Panc1 (cell line): ENCODE results near the gene ZMAT5. TPM values are rescaled to one million over a fixed set of nuclear protein-coding genes. Genes with fewer than 3 reads are reported as not detected.

ENCODE experiments used
- ATAC-seq: fragments of 200-7000 bp; cut with Tn5 transposase; 2 replicates; pipeline ENCODE4 v1.9.1; 2020; ENCODE audit warnings: mild to moderate bottlenecking, moderate library complexity
- BruUV-seq: library from RNA; stranded (reverse); fragments of 400-500 nt; replicated peaks from 2 replicates; lab custom pipeline; 2021; lab: Mats Ljungman, UMichigan
- CTCF ChIA-PET: fragments of 300-600 bp; sonication (Branson Sonifier 250); formaldehyde crosslinking; loops from one replicate; lab custom pipeline; 2022; ENCODE audit warnings: antibody characterized with exemption; lab: Charles Lee
- POLR2A ChIA-PET: fragments of 300-600 bp; sonication (Branson Sonifier 250); formaldehyde crosslinking; loops from one replicate; lab custom pipeline; 2022; ENCODE audit warnings: antibody characterized with exemption; lab: Charles Lee
- DNase-seq: peaks from one replicate; pipeline ENCODE4 v3.0.0-alpha.2; 2010; ENCODE audit warnings: low read depth, low spot score
- H3K27ac ChIP-seq: 2 replicates; pipeline ENCODE4 v1.5.1; 2011; ENCODE audit warnings: mild to moderate bottlenecking, low read length, inconsistent platforms
- H3K27me3 ChIP-seq: fragments of 200-500 bp; sonication (Bioruptor generic); 2 replicates; pipeline ENCODE4 v1.6.0; 2014; ENCODE audit warnings: low read length, inconsistent platforms; ENCODE audit not compliant: control insufficient read depth, insufficient read depth
- H3K36me3 ChIP-seq: fragments of 200-500 bp; sonication (Bioruptor generic); 2 replicates; pipeline ENCODE4 v1.5.1; 2014; ENCODE audit warnings: inconsistent platforms, mild to moderate bottlenecking, low read length, moderate library complexity; ENCODE audit not compliant: control insufficient read depth, insufficient read depth
- H3K4me1 ChIP-seq: 2 replicates; pipeline ENCODE4 v1.5.1; 2011; ENCODE audit warnings: inconsistent platforms, mild to moderate bottlenecking, low read length, moderate library complexity; ENCODE audit not compliant: control insufficient read depth, insufficient read depth
- H3K4me3 ChIP-seq, 2 experiments: 2 replicates each; pipeline ENCODE4 v1.5.1; 2011 to 2012; ENCODE audit warnings: low read depth in 2 of 2, low read length in 2 of 2, mild to moderate bottlenecking in 2 of 2, inconsistent platforms in 1 of 2, moderate library complexity in 1 of 2
- H3K9me3 ChIP-seq: fragments of 200-500 bp; sonication (Bioruptor generic); 2 replicates; pipeline ENCODE4 v1.5.1; 2014; ENCODE audit warnings: low read depth, mild to moderate bottlenecking, inconsistent platforms, low read length, moderate library complexity; ENCODE audit not compliant: control insufficient read depth, insufficient read depth
- CTCF ChIP-seq: fragments of 450-650 bp; IDR thresholded peaks from 2 replicates; pipeline ENCODE4 v1.5.1; 2017; ENCODE audit warnings: mild to moderate bottlenecking
- POLR2AphosphoS5 ChIP-seq: IDR thresholded peaks from 2 replicates; pipeline ENCODE4 v1.6.1; 2012; ENCODE audit warnings: mild to moderate bottlenecking, low read depth, low read length, moderate library complexity
- REST ChIP-seq, 2 experiments: IDR thresholded peaks; 2 replicates each; pipeline ENCODE4 v1.6.1; 2011 to 2012; ENCODE audit warnings: low read depth in 2 of 2, control low read depth in 1 of 2, low read length in 1 of 2, mild to moderate bottlenecking in 1 of 2, moderate library complexity in 1 of 2; ENCODE audit not compliant: insufficient read depth in 1 of 2
- SIN3A ChIP-seq: IDR thresholded peaks from 2 replicates; pipeline ENCODE4 v1.6.1; 2012; ENCODE audit warnings: low read depth, mild to moderate bottlenecking, low read length, moderate library complexity, borderline replicate concordance; ENCODE audit not compliant: insufficient read depth
- TCF7L2 ChIP-seq: IDR thresholded peaks from 2 replicates; pipeline ENCODE4 v1.6.1; 2011; ENCODE audit warnings: mild to moderate bottlenecking, low read depth, low read length, inconsistent platforms
- in situ Hi-C: cut with HindIII; loops from 2 replicates; pipeline ENCODE4 v1.10.0; 2016; ENCODE audit warnings: low sequenced_read_pairs, low pct_unique_long_range_greater_than_20kb
- intact Hi-C: fragments of 100-400 bp; cut with micrococcal nuclease; formaldehyde crosslinking; loops from one replicate; pipeline ENCODE4 v1.10.0; 2022; ENCODE audit not compliant: unreplicated experiment
- total RNA-seq: library from RNA; stranded (reverse); gene quantifications from one replicate; pipeline ENCODE4 v1.2.1, GENCODE V29; 2021; ENCODE audit not compliant: unreplicated experiment

ZMAT5 gene
- total RNA-seq, 1 experiment from 2014 or later: 22.4 TPM

GRCh38 chr22:29707010-29707409 is 59.8 kb downstream of the ZMAT5 start:
- H3K9me3 ChIP-seq: no peaks in the 10 kb centered on the region
- in situ Hi-C loops (no loop called here), intact Hi-C loops (no loop called here)
- CTCF ChIA-PET: no interaction called here
- H3K27me3 ChIP-seq: no peaks in the 10 kb centered on the region
- H3K4me3 ChIP-seq: no peak overlapping the region
- ATAC-seq (no peak), DNase-seq (no peak)
- H3K27ac ChIP-seq: no peak overlapping the region
- BruUV-seq: no TSS peak
- POLR2A ChIA-PET: interaction anchor here (0.6 kb wide), 1 partner anchor 122 kb away, joined by 12 read pairs; no protein-coding TSS in a partner anchor
- TF ChIP-seq POLR2AphosphoS5: no peak
- no peak for TF ChIP-seq SIN3A
- TF ChIP-seq CTCF: no peak
- TF ChIP-seq REST (IDR thresholded peaks at IDR 0.05; ENCODE audit: insufficient read depth in 1 of 2, low read depth in 2 of 2, low read length in 1 of 2): no peak
- no peak for TF ChIP-seq TCF7L2
- H3K4me1 ChIP-seq: peaks cover 35% of the 10 kb centered on the region
- H3K36me3 ChIP-seq: no peaks in the 10 kb centered on the region

GRCh38 chr22:29706486-29706885 is 60.3 kb downstream of the ZMAT5 start:
- CTCF ChIA-PET: no interaction called here
- H3K4me3 ChIP-seq: no peak overlapping the region
- no peaks in the 10 kb centered on the region for H3K9me3 ChIP-seq
- in situ Hi-C loops (no loop called here), intact Hi-C loops (no loop called here)
- H3K27ac ChIP-seq: no peak overlapping the region
- H3K4me1 ChIP-seq: peaks cover 40% of the 10 kb centered on the region
- POLR2A ChIA-PET: interaction anchor here (0.6 kb wide), 1 partner anchor 122 kb away, joined by 12 read pairs; no protein-coding TSS in a partner anchor
- no TSS peak for BruUV-seq
- DNase-seq: no peak
- no peaks in the 10 kb centered on the region for H3K27me3 ChIP-seq
- H3K36me3 ChIP-seq: no peaks in the 10 kb centered on the region
- ATAC-seq: no peak
- no peak for TF ChIP-seq SIN3A
- TF ChIP-seq TCF7L2: no peak
- TF ChIP-seq POLR2AphosphoS5: no peak
- TF ChIP-seq REST (IDR thresholded peaks at IDR 0.05; ENCODE audit: insufficient read depth in 1 of 2, low read depth in 2 of 2, low read length in 1 of 2): no peak
- TF ChIP-seq CTCF: no peak
